ENCODE data around the gene FADS2.

GRCh38 chr11:61826930-61827570 is 1.1 kb upstream of the FADS2 start:
- TF ChIP-seq, protein P1, sequence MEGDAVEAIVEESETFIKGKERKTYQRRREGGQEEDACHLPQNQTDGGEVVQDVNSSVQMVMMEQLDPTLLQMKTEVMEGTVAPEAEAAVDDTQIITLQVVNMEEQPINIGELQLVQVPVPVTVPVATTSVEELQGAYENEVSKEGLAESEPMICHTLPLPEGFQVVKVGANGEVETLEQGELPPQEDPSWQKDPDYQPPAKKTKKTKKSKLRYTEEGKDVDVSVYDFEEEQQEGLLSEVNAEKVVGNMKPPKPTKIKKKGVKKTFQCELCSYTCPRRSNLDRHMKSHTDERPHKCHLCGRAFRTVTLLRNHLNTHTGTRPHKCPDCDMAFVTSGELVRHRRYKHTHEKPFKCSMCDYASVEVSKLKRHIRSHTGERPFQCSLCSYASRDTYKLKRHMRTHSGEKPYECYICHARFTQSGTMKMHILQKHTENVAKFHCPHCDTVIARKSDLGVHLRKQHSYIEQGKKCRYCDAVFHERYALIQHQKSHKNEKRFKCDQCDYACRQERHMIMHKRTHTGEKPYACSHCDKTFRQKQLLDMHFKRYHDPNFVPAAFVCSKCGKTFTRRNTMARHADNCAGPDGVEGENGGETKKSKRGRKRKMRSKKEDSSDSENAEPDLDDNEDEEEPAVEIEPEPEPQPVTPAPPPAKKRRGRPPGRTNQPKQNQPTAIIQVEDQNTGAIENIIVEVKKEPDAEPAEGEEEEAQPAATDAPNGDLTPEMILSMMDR (IDR thresholded peaks at IDR 0.05) = no peak
- no peak for TF ChIP-seq POLR2A (IDR thresholded peaks at IDR 0.05)
